ENCODE data around the gene C10orf90. TPM values are rescaled to one million over a fixed set of nuclear protein-coding genes. Genes with fewer than 3 reads are reported as not detected.

Gene C10orf90
- total RNA-seq, 1 experiment from 2014 or later: not detected

DNA sequence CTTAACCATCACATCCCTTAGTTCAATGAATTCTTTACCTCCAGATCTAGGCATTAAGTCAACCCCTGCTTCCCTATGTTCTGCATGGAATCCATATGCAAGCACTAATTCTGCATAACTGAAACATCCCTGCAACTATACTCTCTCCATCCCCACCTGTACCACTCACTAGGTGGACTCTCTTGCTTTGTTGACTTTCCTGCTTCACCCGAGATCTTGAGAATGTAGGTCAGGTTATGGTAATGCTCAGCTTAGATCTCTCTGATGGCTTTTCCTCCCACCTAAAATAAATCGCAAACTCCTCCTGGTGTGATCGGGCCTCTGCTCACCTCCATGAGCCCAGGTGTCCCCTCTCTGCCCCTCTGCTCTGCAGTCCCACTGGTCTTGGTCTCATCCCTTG is 189.8 kb downstream of the C10orf90 start:
- Mint-ChIP-seq H3K27ac (no peak overlapping the region), H3K4me1 (peaks cover 0 to 10% of the 10 kb centered on the region in 2 experiments; a peak in 3 of 4 replicates), H3K27me3 (ENCODE audit: low read depth) (no peaks in the 10 kb centered on the region; the same call in none of the 2 replicates), H3K36me3 (ENCODE audit: insufficient read depth in 1 of 3, low read depth in 3 of 3) (no peaks in the 10 kb centered on the region), H3K4me3 (no peak overlapping the region), H3K9me3 (no peaks in the 10 kb centered on the region)
- no peak for DNase-seq
- H4K91ac ChIP-seq (ENCODE audit: insufficient read length, low read depth, low read length): no peak overlapping the region
- no peak overlapping the region for H3K23ac ChIP-seq (ENCODE audit: insufficient read length, low read depth, low read length)
- no peaks in the 10 kb centered on the region for H3K4me1 ChIP-seq (ENCODE audit: insufficient read depth, low read length)
- H3K18ac ChIP-seq (ENCODE audit: insufficient read length, low read depth, low read length): no peak overlapping the region
- H2BK12ac ChIP-seq (ENCODE audit: insufficient read length, low read depth, low read length): no peak overlapping the region
- no peaks in the 10 kb centered on the region for H3K9me3 ChIP-seq (ENCODE audit: control insufficient read depth, low read depth, low read length)
- no peak overlapping the region for H4K8ac ChIP-seq (replicated peaks; ENCODE audit: insufficient read length, low read depth, low read length)
- H3K56ac ChIP-seq (ENCODE audit: insufficient read length, low read depth, low read length): no peak overlapping the region
- H3K9ac ChIP-seq (ENCODE audit: extremely low read depth, insufficient read length, low read length): no peak overlapping the region
- no peaks in the 10 kb centered on the region for H4K20me1 ChIP-seq (ENCODE audit: control insufficient read depth, insufficient read depth, insufficient read length)
- H3K27me3 ChIP-seq (ENCODE audit: insufficient read depth, low read length): no peaks in the 10 kb centered on the region
- H2BK5ac ChIP-seq (ENCODE audit: insufficient read length, low read length): no peak overlapping the region
- H2BK15ac ChIP-seq (ENCODE audit: low read depth, low read length): no peak overlapping the region
- no peak overlapping the region for H3T11ph ChIP-seq (ENCODE audit: low read length)
- no peaks in the 10 kb centered on the region for H3K79me2 ChIP-seq (ENCODE audit: insufficient read depth, low read length)
- H3K27ac ChIP-seq (ENCODE audit: insufficient read length, low read depth, low read length): no peak overlapping the region
- no peaks in the 10 kb centered on the region for H3K23me2 ChIP-seq (ENCODE audit: insufficient read length, low read depth, low read length, poor library complexity, severe bottlenecking)
- no peak overlapping the region for H3K4me2 ChIP-seq (ENCODE audit: insufficient read depth, insufficient read length, low read length)
- TF ChIP-seq, protein P1, sequence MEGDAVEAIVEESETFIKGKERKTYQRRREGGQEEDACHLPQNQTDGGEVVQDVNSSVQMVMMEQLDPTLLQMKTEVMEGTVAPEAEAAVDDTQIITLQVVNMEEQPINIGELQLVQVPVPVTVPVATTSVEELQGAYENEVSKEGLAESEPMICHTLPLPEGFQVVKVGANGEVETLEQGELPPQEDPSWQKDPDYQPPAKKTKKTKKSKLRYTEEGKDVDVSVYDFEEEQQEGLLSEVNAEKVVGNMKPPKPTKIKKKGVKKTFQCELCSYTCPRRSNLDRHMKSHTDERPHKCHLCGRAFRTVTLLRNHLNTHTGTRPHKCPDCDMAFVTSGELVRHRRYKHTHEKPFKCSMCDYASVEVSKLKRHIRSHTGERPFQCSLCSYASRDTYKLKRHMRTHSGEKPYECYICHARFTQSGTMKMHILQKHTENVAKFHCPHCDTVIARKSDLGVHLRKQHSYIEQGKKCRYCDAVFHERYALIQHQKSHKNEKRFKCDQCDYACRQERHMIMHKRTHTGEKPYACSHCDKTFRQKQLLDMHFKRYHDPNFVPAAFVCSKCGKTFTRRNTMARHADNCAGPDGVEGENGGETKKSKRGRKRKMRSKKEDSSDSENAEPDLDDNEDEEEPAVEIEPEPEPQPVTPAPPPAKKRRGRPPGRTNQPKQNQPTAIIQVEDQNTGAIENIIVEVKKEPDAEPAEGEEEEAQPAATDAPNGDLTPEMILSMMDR (conservative IDR thresholded peaks at IDR 0.05): no peak
- no peak overlapping the region for H3K4ac ChIP-seq (ENCODE audit: low read depth, low read length)
- no peak overlapping the region for H2AK5ac ChIP-seq (ENCODE audit: insufficient read length, low read length)
- no peak overlapping the region for H2BK20ac ChIP-seq (ENCODE audit: low read depth, low read length, poor library complexity, severe bottlenecking)
- H2AFZ ChIP-seq (ENCODE audit: low read length): no peak overlapping the region
- no peak overlapping the region for H3K14ac ChIP-seq (ENCODE audit: insufficient read depth, low read length)
- no CpG with 5 or more reads among the region's 3 CpGs for WGBS (ENCODE audit: extremely low coverage, insufficient read length, low lambda C conversion rate)
- no peaks in the 10 kb centered on the region for H3K79me1 ChIP-seq (ENCODE audit: insufficient read depth, low read depth, low read length, poor library complexity, severe bottlenecking)
- no peak overlapping the region for H4K5ac ChIP-seq (ENCODE audit: insufficient read length, low read depth, low read length)
- H2BK120ac ChIP-seq (ENCODE audit: low read depth, low read length, poor library complexity, severe bottlenecking): no peak overlapping the region

Measured in H9 (cell line).